HCT116 (cell line): ENCODE data around the gene CALML3. TPM values are rescaled to one million over a fixed set of nuclear protein-coding genes. Genes with fewer than 3 reads are reported as not detected.

Experiments
- ATAC-seq: fragments of 200-7000 bp; cut with Tn5 transposase; 2 replicates; pipeline ENCODE4 v1.9.1; 2020; ENCODE audit warnings: mild to moderate bottlenecking, moderate library complexity
- BruUV-seq: library from RNA; stranded (reverse); fragments of 400-500 nt; replicated peaks from 2 replicates; lab custom pipeline; 2021; lab: Mats Ljungman, UMichigan
- CTCF ChIA-PET: fragments of 300-600 bp; sonication (Branson Sonifier 250); formaldehyde crosslinking; loops from one replicate; lab custom pipeline; 2021; ENCODE audit warnings: antibody characterized with exemption; lab: Charles Lee
- POLR2A ChIA-PET: fragments of 300-600, 350-600 bp; sonication (Branson Sonifier 250); formaldehyde crosslinking; loops from one replicate; lab custom pipeline; 2021; ENCODE audit warnings: antibody characterized with exemption; lab: Charles Lee
- RAD21 ChIA-PET, 2 experiments: fragments of 300-600 bp; sonication (Branson Sonifier 250); formaldehyde crosslinking; loops; one replicate each; lab custom pipeline; 2023; ENCODE audit warnings: low total read pairs in 2 of 2; ENCODE audit not compliant: uncharacterized antibody in 2 of 2, unreplicated experiment in 2 of 2, low non-redundant PET in 1 of 2; lab: Charles Lee
- DNase-seq: peaks from one replicate; pipeline ENCODE4 v3.0.0-alpha.2; 2010; ENCODE audit warnings: low read depth, low spot score
- H2AFZ ChIP-seq: fragments of 200-600 bp; shearing (Covaris generic), sonication (generic); 2 replicates; pipeline ENCODE4 v1.6.1; 2017; ENCODE audit warnings: low read depth, mixed run types, mixed read lengths, antibody characterized with exemption, low read length; ENCODE audit not compliant: poor library complexity, severe bottlenecking
- H3K27ac ChIP-seq: 2 replicates; pipeline ENCODE4 v1.5.1; 2012; ENCODE audit warnings: low read depth, low read length
- H3K27me3 ChIP-seq: fragments of 200-600 bp; sonication (generic); 2 replicates; pipeline ENCODE4 v1.6.1; 2016; ENCODE audit warnings: mixed run types, low read length, mixed read lengths; ENCODE audit not compliant: insufficient read depth
- H3K36me3 ChIP-seq, 2 experiments: fragments of 200-500 bp in 1 of 2; fragments of 200-600 bp in 1 of 2; sonication (Bioruptor generic) in 1 of 2; sonication (generic) in 1 of 2; 2 replicates each; pipeline versions ENCODE4 v1.5.1 to v1.6.1; 2014 to 2016; ENCODE audit warnings: low read length in 2 of 2, inconsistent platforms in 1 of 2, mixed read lengths in 1 of 2, mixed run types in 1 of 2; ENCODE audit not compliant: insufficient read depth in 2 of 2, control insufficient read depth in 1 of 2
- H3K4me1 ChIP-seq, 2 experiments: fragments of 200-600 bp in 1 of 2; sonication (generic) in 1 of 2; 2 replicates each; pipeline versions ENCODE4 v1.5.1 to v1.6.1; 2012 to 2017; ENCODE audit warnings: low read length in 2 of 2, inconsistent platforms in 1 of 2, mild to moderate bottlenecking in 1 of 2, mixed read lengths in 1 of 2, mixed run types in 1 of 2, moderate library complexity in 1 of 2; ENCODE audit not compliant: insufficient read depth in 2 of 2, control insufficient read depth in 1 of 2
- H3K4me2 ChIP-seq: fragments of 200-600 bp; sonication (generic); 2 replicates; pipeline ENCODE4 v1.6.1; 2017; ENCODE audit warnings: mixed run types, low read length, mixed read lengths
- H3K4me3 ChIP-seq, 2 experiments: fragments of 200-600 bp in 1 of 2; sonication (generic) in 1 of 2; replicated peaks in 1 of 2; 2 replicates each; pipeline ENCODE4 v1.5.1; 2011 to 2016; ENCODE audit warnings: low read length in 2 of 2, control low read depth in 1 of 2, low read depth in 1 of 2, mild to moderate bottlenecking in 1 of 2, mixed read lengths in 1 of 2, mixed run types in 1 of 2
- H3K79me2 ChIP-seq: fragments of 200-600 bp; sonication (generic); 2 replicates; pipeline ENCODE4 v1.6.1; 2017; ENCODE audit warnings: mild to moderate bottlenecking, mixed run types, low read length, moderate library complexity, mixed read lengths; ENCODE audit not compliant: insufficient read depth
- H3K9ac ChIP-seq: fragments of 200-600 bp; sonication (generic); 2 replicates; pipeline ENCODE4 v1.6.1; 2016; ENCODE audit warnings: low read length, mixed read lengths
- H3K9me2 ChIP-seq: fragments of 200-600 bp; sonication (generic), shearing (Covaris generic); 2 replicates; pipeline ENCODE4 v1.6.1; 2017; ENCODE audit warnings: mixed run types, mild to moderate bottlenecking, moderate library complexity; ENCODE audit not compliant: insufficient read depth
- H3K9me3 ChIP-seq, 2 experiments: fragments of 200-500 bp in 1 of 2; fragments of 200-600 bp in 1 of 2; sonication (Bioruptor generic) in 1 of 2; sonication (generic) in 1 of 2; 2 replicates each; pipeline ENCODE4 v1.6.1; 2014 to 2017; ENCODE audit warnings: low read length in 2 of 2, mixed read lengths in 2 of 2, inconsistent platforms in 1 of 2, low read depth in 1 of 2, mild to moderate bottlenecking in 1 of 2, mixed run types in 1 of 2, moderate library complexity in 1 of 2; ENCODE audit not compliant: control insufficient read depth in 1 of 2, insufficient read depth in 1 of 2
- H4K20me1 ChIP-seq: fragments of 200-600 bp; sonication (generic), shearing (Covaris generic); 2 replicates; pipeline ENCODE4 v1.6.1; 2017; ENCODE audit warnings: mixed run types, mild to moderate bottlenecking, moderate library complexity; ENCODE audit not compliant: insufficient read depth
- CBX3 ChIP-seq: IDR thresholded peaks from 2 replicates; pipeline ENCODE4 v1.6.1; 2012; ENCODE audit warnings: low read depth
- CEBPB ChIP-seq: IDR thresholded peaks from 2 replicates; pipeline ENCODE4 v1.6.1; 2012; ENCODE audit warnings: low read depth
- EGR1 ChIP-seq: IDR thresholded peaks from 2 replicates; pipeline ENCODE4 v1.6.1; 2012; ENCODE audit warnings: low read depth
- ELF1 ChIP-seq: IDR thresholded peaks from 2 replicates; pipeline ENCODE4 v1.6.1; 2012; ENCODE audit warnings: low read depth, borderline replicate concordance
- EZH2 ChIP-seq: fragments of 200-600 bp; sonication (generic); IDR thresholded peaks from 2 replicates; pipeline ENCODE4 v1.6.1; 2017; ENCODE audit warnings: antibody characterized with exemption, mixed run types
- EZH2phosphoT487 ChIP-seq: fragments of 200-600 bp; IDR thresholded peaks from 2 replicates; pipeline ENCODE4 v1.6.1; 2018; ENCODE audit warnings: antibody characterized with exemption, borderline replicate concordance
- FOSL1 ChIP-seq: IDR thresholded peaks from 2 replicates; pipeline ENCODE4 v1.6.1; 2012; ENCODE audit warnings: low read depth
- POLR2A ChIP-seq: IDR thresholded peaks from 2 replicates; pipeline ENCODE4 v1.7.0; 2011; ENCODE audit warnings: borderline replicate concordance; ENCODE audit not compliant: insufficient read depth, insufficient read length; ENCODE audit errors: extremely low read depth
- POLR2AphosphoS5 ChIP-seq: IDR thresholded peaks from 2 replicates; pipeline ENCODE4 v1.6.1; 2011; ENCODE audit warnings: mild to moderate bottlenecking, low read depth, low read length, moderate library complexity
- RAD21 ChIP-seq: IDR thresholded peaks from 2 replicates; pipeline ENCODE4 v1.6.1; 2012; ENCODE audit warnings: low read depth, mild to moderate bottlenecking
- SIN3A ChIP-seq: IDR thresholded peaks from 2 replicates; pipeline ENCODE4 v1.6.1; 2012; ENCODE audit warnings: low read depth
- SP1 ChIP-seq: IDR thresholded peaks from 2 replicates; pipeline ENCODE4 v1.6.1; 2012; ENCODE audit warnings: low read depth
- SRF ChIP-seq: IDR thresholded peaks from 2 replicates; pipeline ENCODE4 v1.6.1; 2012; ENCODE audit warnings: low read depth
- ZFX ChIP-seq: fragments of 450-650 bp; IDR thresholded peaks from 2 replicates; pipeline ENCODE4 v1.6.1; 2017
- ZNF274 ChIP-seq: fragments of 200-500 bp; sonication (Bioruptor generic); IDR thresholded peaks from 2 replicates; pipeline ENCODE4 v1.6.1; 2014; ENCODE audit warnings: mild to moderate bottlenecking, low read depth, low read length, inconsistent platforms
- intact Hi-C: fragments of 100-400 bp; cut with micrococcal nuclease; formaldehyde crosslinking; loops from 2 replicates; pipeline ENCODE4 v1.10.0; 2022
- total RNA-seq: library from RNA; stranded (reverse); gene quantifications from one replicate; pipeline ENCODE4 v1.2.1, GENCODE V29; 2021; ENCODE audit not compliant: unreplicated experiment
- TF ChIP-seq, protein P1 (sequence below): IDR thresholded peaks from 2 replicates; pipeline ENCODE4 v1.6.1; 2012
- TF ChIP-seq, protein P2 (sequence below): IDR thresholded peaks from 2 replicates; pipeline ENCODE4 v1.6.1; 2012

The CALML3 gene
- total RNA-seq, 1 experiment from 2014 or later = not detected

DNA sequence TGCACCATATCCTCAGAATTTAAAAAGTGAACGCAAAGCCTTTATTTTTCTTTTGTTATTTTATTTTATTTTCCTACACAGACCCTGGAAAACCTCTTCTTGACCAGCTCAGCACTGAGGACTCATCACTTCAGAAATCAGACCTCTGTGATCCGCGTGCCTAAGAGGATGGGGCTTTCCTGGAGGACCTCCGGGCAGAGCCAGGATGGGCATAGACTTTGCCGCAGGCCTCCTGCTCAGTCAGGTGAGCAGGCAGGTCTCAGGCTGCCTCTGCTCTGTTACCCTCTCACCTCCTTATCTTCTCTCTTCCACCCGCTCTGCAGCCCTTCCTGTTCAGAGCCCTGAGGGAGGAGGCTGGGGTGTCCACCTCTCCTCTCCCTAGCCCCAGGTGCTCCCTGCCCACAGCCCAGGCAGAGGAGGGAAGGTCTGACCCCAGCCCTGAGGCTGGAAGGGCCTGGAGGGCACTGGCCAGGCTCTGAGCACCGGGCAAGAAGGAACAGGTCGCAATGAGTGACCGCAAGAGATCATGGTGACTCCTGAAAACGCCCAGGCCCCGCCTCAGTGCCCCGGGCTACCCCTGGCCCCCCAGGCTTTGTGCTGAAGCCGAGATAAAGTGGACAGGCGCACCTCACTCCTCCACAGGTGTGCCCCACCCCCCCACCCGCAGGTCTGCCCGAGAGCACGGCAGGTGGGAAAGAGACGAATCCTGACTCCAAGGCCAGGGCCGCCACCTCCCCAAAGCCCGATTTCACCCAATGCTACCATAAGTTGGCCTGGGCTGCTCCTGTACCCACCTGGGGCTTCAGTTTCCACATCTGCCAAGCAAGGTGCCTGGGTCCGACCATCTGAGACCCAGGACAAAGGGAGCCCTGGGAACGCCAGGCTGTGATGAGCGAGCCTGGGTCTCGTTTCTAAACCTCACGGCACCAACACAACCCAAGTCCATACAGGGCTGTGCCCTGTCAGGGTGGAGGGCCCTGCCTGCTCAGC lies 28.2 kb upstream of the CALML3 start:
- Histone ChIP-seq H3K4me2 (no peak overlapping the region), H4K20me1 (no peaks in the 10 kb centered on the region), H3K36me3 (no peaks in the 10 kb centered on the region), H3K27me3 (peaks cover 14% of the 10 kb centered on the region; the same call in 1 of the 2 replicates), H3K9ac (no peak overlapping the region), H3K79me2 (no peaks in the 10 kb centered on the region), H3K4me3 (no peak overlapping the region), H3K4me1 (no peaks in the 10 kb centered on the region), H2AFZ (no peak overlapping the region), H3K9me2 (no peaks in the 10 kb centered on the region), H3K9me3 (no peaks in the 10 kb centered on the region), H3K27ac (no peak overlapping the region)
- intact Hi-C loops = no loop called here
- no peak for TF ChIP-seq POLR2AphosphoS5
- TF ChIP-seq SP1 = no peak
- TF ChIP-seq EZH2 = no peak
- TF ChIP-seq ZFX = no peak
- no peak for TF ChIP-seq SRF
- no peak for TF ChIP-seq FOSL1
- ATAC-seq (no peak), DNase-seq (no peak)
- ChIA-PET CTCF (no interaction called here), POLR2A (no interaction called here), RAD21 (no interaction called here)
- BruUV-seq = no TSS peak

DNA sequence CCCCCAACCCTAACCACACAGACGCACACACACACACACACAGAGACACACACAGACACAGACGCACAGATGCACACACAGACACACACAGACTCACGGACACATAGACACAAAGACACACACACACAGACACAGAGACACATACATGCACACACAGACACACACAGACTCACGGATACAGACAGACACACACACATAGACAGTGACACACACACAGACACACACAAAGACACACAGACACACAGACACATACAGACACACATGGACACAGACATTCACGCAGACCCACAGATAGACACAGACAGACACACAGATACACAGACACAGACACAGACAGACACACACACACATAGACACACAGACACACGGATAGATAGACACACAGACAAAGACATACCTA lies 27.5 kb upstream of the CALML3 start:
- BruUV-seq = no TSS peak

More for the DNA sequence above, 27.5 kb upstream of the CALML3 start:
- ATAC-seq (no peak), DNase-seq (no peak)
- no peaks in the 10 kb centered on the region for H4K20me1 ChIP-seq
- H3K9ac ChIP-seq = no peak overlapping the region
- no peak overlapping the region for H2AFZ ChIP-seq
- TF ChIP-seq ELF1 (no peak), POLR2AphosphoS5 (no peak), ZNF274 (no peak), ZFX (no peak), CBX3 (no peak), POLR2A (no peak), RAD21 (no peak), EZH2 (no peak), EGR1 (no peak), CEBPB (no peak), FOSL1 (no peak), EZH2phosphoT487 (no peak), SP1 (no peak), SIN3A (no peak)
- TF ChIP-seq, protein P1, sequence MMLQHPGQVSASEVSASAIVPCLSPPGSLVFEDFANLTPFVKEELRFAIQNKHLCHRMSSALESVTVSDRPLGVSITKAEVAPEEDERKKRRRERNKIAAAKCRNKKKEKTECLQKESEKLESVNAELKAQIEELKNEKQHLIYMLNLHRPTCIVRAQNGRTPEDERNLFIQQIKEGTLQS = no peak
- TF ChIP-seq, protein P2, sequence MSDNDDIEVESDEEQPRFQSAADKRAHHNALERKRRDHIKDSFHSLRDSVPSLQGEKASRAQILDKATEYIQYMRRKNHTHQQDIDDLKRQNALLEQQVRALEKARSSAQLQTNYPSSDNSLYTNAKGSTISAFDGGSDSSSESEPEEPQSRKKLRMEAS = no peak
- RAD21 ChIA-PET = no interaction called here
- no peaks in the 10 kb centered on the region for H3K9me2 ChIP-seq
- intact Hi-C loops = no loop called here
- POLR2A ChIA-PET = no interaction called here
- no peaks in the 10 kb centered on the region for H3K4me1 ChIP-seq
- H3K27me3 ChIP-seq = peaks cover 21% of the 10 kb centered on the region; the same call in 1 of the 2 replicates
- no peak overlapping the region for H3K27ac ChIP-seq
- no peak overlapping the region for H3K4me3 ChIP-seq
- no peak overlapping the region for H3K4me2 ChIP-seq
- H3K36me3 ChIP-seq = no peaks in the 10 kb centered on the region
- CTCF ChIA-PET = no interaction called here
- H3K79me2 ChIP-seq = no peaks in the 10 kb centered on the region
- H3K9me3 ChIP-seq = no peaks in the 10 kb centered on the region
